A673 (cell line): ENCODE results near the gene HSD17B14. TPM values are rescaled to one million over a fixed set of nuclear protein-coding genes. Genes with fewer than 3 reads are reported as not detected.
"Not testable (repeated sequence)": the region's sequence is repeated elsewhere in the genome, so short reads cannot be mapped to it uniquely, and the experiment has no call there.

Experiments used
- BruUV-seq: library from RNA; stranded (reverse); fragments of 400-500 nt; replicated peaks from 2 replicates; lab custom pipeline; 2021; lab: Mats Ljungman, UMichigan
- CTCF ChIA-PET: fragments of 300-600 bp; sonication (Branson Sonifier 250); formaldehyde crosslinking; loops from one replicate; lab custom pipeline; 2022; ENCODE audit warnings: antibody characterized with exemption; lab: Charles Lee
- POLR2A ChIA-PET: fragments of 300-600 bp; sonication (Branson Sonifier 250); formaldehyde crosslinking; loops from one replicate; lab custom pipeline; 2022; ENCODE audit warnings: antibody characterized with exemption; ENCODE audit not compliant: low non-redundant PET; lab: Charles Lee
- DNase-seq: peaks from one replicate; pipeline ENCODE4 v3.0.0-alpha.2; 2015; ENCODE audit warnings: low spot score
- H3K27ac ChIP-seq: fragments of 200-600 bp; sonication (generic); 2 replicates; pipeline ENCODE4 v1.5.1; 2016; ENCODE audit warnings: mixed run types, low read depth, mild to moderate bottlenecking, mixed read lengths, antibody characterized with exemption, low read length; ENCODE audit not compliant: poor library complexity, severe bottlenecking
- H3K27me3 ChIP-seq: fragments of 200-600 bp; sonication (generic); replicated peaks from 2 replicates; pipeline ENCODE4 v1.6.1; 2017; ENCODE audit warnings: mixed run types, low read depth, mild to moderate bottlenecking, mixed read lengths, antibody characterized with exemption, low read length; ENCODE audit not compliant: insufficient read depth, poor library complexity
- H3K36me3 ChIP-seq: fragments of 200-600 bp; sonication (generic); 2 replicates; pipeline ENCODE4 v1.6.1; 2016; ENCODE audit warnings: mixed run types, mild to moderate bottlenecking, mixed read lengths, antibody characterized with exemption, low read length; ENCODE audit not compliant: insufficient read depth, poor library complexity, severe bottlenecking
- H3K4me1 ChIP-seq: fragments of 200-600 bp; sonication (generic); 2 replicates; pipeline ENCODE4 v1.6.1; 2017; ENCODE audit warnings: mixed run types, mild to moderate bottlenecking, mixed read lengths, antibody characterized with exemption, low read length; ENCODE audit not compliant: insufficient read depth, poor library complexity, severe bottlenecking
- H3K4me3 ChIP-seq: fragments of 200-600 bp; sonication (generic); 2 replicates; pipeline ENCODE4 v1.5.1; 2016; ENCODE audit warnings: low read depth, mixed run types, mild to moderate bottlenecking, mixed read lengths, low read length; ENCODE audit not compliant: poor library complexity, severe bottlenecking
- H3K9me3 ChIP-seq: fragments of 200-600 bp; sonication (generic); 2 replicates; pipeline ENCODE4 v1.6.1; 2016; ENCODE audit warnings: mixed run types, low read depth, mild to moderate bottlenecking, mixed read lengths, antibody characterized with exemption, low read length; ENCODE audit not compliant: poor library complexity, severe bottlenecking
- CTCF ChIP-seq: fragments of 300-800, 200-600 bp; sonication (generic); conservative IDR thresholded peaks from 2 replicates; pipeline ENCODE4 v1.5.1; 2017; ENCODE audit warnings: low read depth, mild to moderate bottlenecking, antibody characterized with exemption, low read length, moderate library complexity, mixed read lengths
- EZH2 ChIP-seq: fragments of 200-600 bp; sonication (generic); IDR thresholded peaks from 2 replicates; pipeline ENCODE4 v1.6.1; 2017; ENCODE audit warnings: borderline replicate concordance, low read depth, mild to moderate bottlenecking, mixed read lengths, antibody characterized with exemption, low read length; ENCODE audit not compliant: poor library complexity, severe bottlenecking
- intact Hi-C: fragments of 100-400 bp; cut with micrococcal nuclease; formaldehyde crosslinking; loops from one replicate; pipeline ENCODE4 v1.10.0; 2022; ENCODE audit not compliant: unreplicated experiment
- total RNA-seq: library from RNA; stranded (reverse); gene quantifications from 2 replicates; pipeline ENCODE4 v1.2.3, GENCODE V29; 2021

Gene HSD17B14
- total RNA-seq, 1 experiment from 2014 or later, result 2.0 TPM

- TF ChIP-seq EZH2, result no peak
- no peak for TF ChIP-seq CTCF
- no peak for DNase-seq
- ChIA-PET POLR2A (no interaction called here), CTCF (no interaction called here)
- Histone ChIP-seq H3K9me3 (no peaks in the 10 kb centered on the region), H3K27ac (no peak overlapping the region), H3K27me3 (no peaks in the 10 kb centered on the region), H3K4me3 (no peak overlapping the region), H3K36me3 (no peaks in the 10 kb centered on the region), H3K4me1 (no peaks in the 10 kb centered on the region)
- BruUV-seq, result no TSS peak
- intact Hi-C loops, result no loop called here
These were observed 66.0 kb downstream of the HSD17B14 start for GRCh38 chr19:48770266-48770665.

- Histone ChIP-seq H3K36me3 (no peaks in the 10 kb centered on the region), H3K9me3 (no peaks in the 10 kb centered on the region), H3K4me3 (no peak overlapping the region), H3K27ac (no peak overlapping the region), H3K4me1 (no peaks in the 10 kb centered on the region), H3K27me3 (no peaks in the 10 kb centered on the region)
- intact Hi-C loops, result no loop called here
- BruUV-seq, result no TSS peak
- TF ChIP-seq CTCF, result no peak
- TF ChIP-seq EZH2, result no peak
- DNase-seq, result no peak
- CTCF ChIA-PET, result no interaction called here
- POLR2A ChIA-PET, result no interaction called here
These were observed 67.1 kb downstream of the HSD17B14 start for GRCh38 chr19:48768994-48769713.

- BruUV-seq, CTCF ChIA-PET, H3K27ac ChIP-seq, intact Hi-C loops, H3K4me1 ChIP-seq, H3K4me3 ChIP-seq, H3K36me3 ChIP-seq, H3K27me3 ChIP-seq, POLR2A ChIA-PET, DNase-seq, H3K9me3 ChIP-seq: not testable (repeated sequence)
These were observed 68.0 kb downstream of the HSD17B14 start for GRCh38 chr19:48768171-48768753.

GRCh38 chr19:48765816-48766215 is 70.5 kb downstream of the HSD17B14 start:
- POLR2A ChIA-PET, H3K36me3 ChIP-seq, H3K4me3 ChIP-seq, H3K27me3 ChIP-seq, H3K27ac ChIP-seq, CTCF ChIA-PET, intact Hi-C loops, DNase-seq, H3K9me3 ChIP-seq, BruUV-seq, H3K4me1 ChIP-seq: not testable (repeated sequence)

Other genes starting within 250 kb of the HSD17B14 start
- gene SPACA4, start 229.7 kb downstream of the HSD17B14 start, total RNA-seq, result not detected in 2 replicates
- 5.5 and 6.1 TPM in 2 replicates for gene FAM83E, start 221.4 kb downstream of the HSD17B14 start, total RNA-seq
- gene RPL18, start 217.3 kb downstream of the HSD17B14 start, total RNA-seq, result 1,417 and 1,448 TPM in 2 replicates
- 38.8 and 43.0 TPM in 2 replicates for gene SPHK2, start 217.0 kb downstream of the HSD17B14 start, total RNA-seq
- gene DBP, start 199.1 kb downstream of the HSD17B14 start, total RNA-seq, result 14.2 and 22.1 TPM in 2 replicates
- gene CA11, start 190.3 kb downstream of the HSD17B14 start, total RNA-seq, result 36.8 and 38.2 TPM in 2 replicates
- gene NTN5, start 163.5 kb downstream of the HSD17B14 start, total RNA-seq, result not detected in 2 replicates
- gene FUT2, start 140.5 kb downstream of the HSD17B14 start, total RNA-seq, result not detected in 2 replicates
- gene MAMSTR, start 116.8 kb downstream of the HSD17B14 start, total RNA-seq, result 4.7 and 5.9 TPM in 2 replicates
- 3.8 and 5.0 TPM in 2 replicates for gene RASIP1, start 95.9 kb downstream of the HSD17B14 start, total RNA-seq
- not detected in 2 replicates for gene IZUMO1, start 89.6 kb downstream of the HSD17B14 start, total RNA-seq
- gene FUT1, start 83.8 kb downstream of the HSD17B14 start, total RNA-seq, result 0.06 and 0.15 TPM in 2 replicates
- not detected in 2 replicates for gene FGF21, start 81.0 kb downstream of the HSD17B14 start, total RNA-seq
- gene BCAT2, start 25.5 kb downstream of the HSD17B14 start, total RNA-seq, result 54.0 and 62.7 TPM in 2 replicates
- gene PLEKHA4, start 32.1 kb upstream of the HSD17B14 start, total RNA-seq, result 20.7 and 24.1 TPM in 2 replicates
- gene PPP1R15A, start 35.9 kb upstream of the HSD17B14 start, total RNA-seq, result 27.6 and 41.2 TPM in 2 replicates
- gene TULP2, start 62.3 kb upstream of the HSD17B14 start, total RNA-seq, result not detected in 2 replicates
- 86.7 and 109 TPM in 2 replicates for gene NUCB1, start 63.8 kb upstream of the HSD17B14 start, total RNA-seq
- not detected in 2 replicates for gene DHDH, start 97.2 kb upstream of the HSD17B14 start, total RNA-seq
- 103 and 112 TPM in 2 replicates for gene BAX, start 118.4 kb upstream of the HSD17B14 start, total RNA-seq
- 1,330 and 1,983 TPM in 2 replicates for gene FTL, start 128.8 kb upstream of the HSD17B14 start, total RNA-seq
- gene GYS1, start 156.8 kb upstream of the HSD17B14 start, total RNA-seq, result 54.6 and 57.0 TPM in 2 replicates
- 227 and 241 TPM in 2 replicates for gene RUVBL2, start 157.4 kb upstream of the HSD17B14 start, total RNA-seq
- gene LHB, start 180.6 kb upstream of the HSD17B14 start, total RNA-seq, result not detected in 2 replicates
- not detected in 2 replicates for gene CGB3, start 187.8 kb upstream of the HSD17B14 start, total RNA-seq
- not detected in 2 replicates for gene CGB2, start 195.4 kb upstream of the HSD17B14 start, total RNA-seq
- gene CGB1, start 200.4 kb upstream of the HSD17B14 start, total RNA-seq, result not detected in 2 replicates
- gene CGB5, start 207.4 kb upstream of the HSD17B14 start, total RNA-seq, result not detected in 2 replicates
- not detected in 2 replicates for gene CGB8, start 212.6 kb upstream of the HSD17B14 start, total RNA-seq
- gene CGB7, start 221.3 kb upstream of the HSD17B14 start, total RNA-seq, result not detected in 2 replicates
- gene NTF4, start 228.3 kb upstream of the HSD17B14 start, total RNA-seq, result not detected in 2 replicates
- gene KCNA7, start 236.2 kb upstream of the HSD17B14 start, total RNA-seq, result not detected in 2 replicates
- 291 and 295 TPM in 2 replicates for gene SNRNP70, start 249.0 kb upstream of the HSD17B14 start, total RNA-seq